BJ (cell line): ENCODE measurements around the gene KCNA2. TPM values are rescaled to one million over a fixed set of nuclear protein-coding genes. Genes with fewer than 3 reads are reported as not detected.

ENCODE experiments used
- CTCF ChIA-PET: fragments of 350-600 bp; formaldehyde crosslinking; extraction: SDS; loops from one replicate; lab custom pipeline; 2021; ENCODE audit warnings: antibody characterized with exemption, inconsistent platforms; lab: Yijun Ruan, JAX
- POLR2A ChIA-PET: fragments of 300-600 bp; sonication (Branson Sonifier 250); formaldehyde crosslinking; extraction: SDS; loops from one replicate; lab custom pipeline; 2021; ENCODE audit warnings: antibody characterized with exemption; lab: Charles Lee
- DNase-seq: peaks from one replicate; pipeline ENCODE4 v3.0.0-alpha.2; 2011; ENCODE audit warnings: low read depth
- H3K27me3 ChIP-seq: 2 replicates; pipeline ENCODE4 v1.6.0; 2011; ENCODE audit warnings: low read length; ENCODE audit not compliant: control insufficient read depth, insufficient read depth
- H3K36me3 ChIP-seq: 2 replicates; pipeline ENCODE4 v1.5.1; 2011; ENCODE audit warnings: low read length; ENCODE audit not compliant: control insufficient read depth, insufficient read depth
- H3K4me3 ChIP-seq: 2 replicates; pipeline ENCODE4 v1.5.1; 2011; ENCODE audit warnings: low read depth, mild to moderate bottlenecking, control low read depth, low read length
- polyA plus RNA-seq: library from polyadenylated mRNA; depleted of rRNA; stranded (reverse); fragments of >200 nt; gene quantifications from 2 replicates; pipeline ENCODE4 v1.2.3, GENCODE V29; 2011
- TF ChIP-seq, protein P1 (sequence below): IDR thresholded peaks from 2 replicates; pipeline ENCODE4 v1.5.1; 2011; ENCODE audit warnings: low read depth, mild to moderate bottlenecking, control low read depth, inconsistent platforms, low read length, moderate library complexity; ENCODE audit not compliant: insufficient read depth

KCNA2 gene
- polyA plus RNA-seq, 1 experiment = not detected

DNA sequence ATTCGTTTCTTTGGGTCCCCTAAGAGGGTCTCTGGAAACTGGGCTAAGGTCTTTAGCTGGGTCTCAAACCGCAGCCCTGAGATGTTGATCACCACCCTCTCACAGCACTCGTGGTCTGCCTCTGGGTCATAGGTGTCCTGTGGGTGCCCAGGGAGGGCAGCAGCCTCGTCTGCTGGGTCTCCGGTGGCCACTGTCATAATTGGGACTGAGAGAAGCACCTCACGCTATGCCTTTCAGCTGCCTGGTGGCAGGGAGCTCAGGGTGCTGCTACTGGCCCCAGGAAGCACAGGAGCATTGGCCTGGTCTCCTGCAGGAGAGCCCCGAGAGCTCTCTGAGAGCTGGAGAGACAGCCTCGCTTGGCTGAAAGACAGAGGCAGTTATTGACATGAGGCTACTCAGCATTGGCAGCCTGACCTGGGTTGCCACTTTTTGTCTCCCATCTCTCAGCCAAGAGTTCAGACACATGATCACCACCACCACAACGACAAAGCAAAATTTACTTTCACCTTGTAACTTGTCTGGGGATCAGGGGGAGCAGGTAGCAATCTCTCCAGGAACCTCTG is 1.5 kb downstream of the KCNA2 start:
- Histone ChIP-seq H3K4me3 (no peak overlapping the region), H3K36me3 (no peaks in the 10 kb centered on the region), H3K27me3 (peaks cover 48% of the 10 kb centered on the region)
- ChIA-PET CTCF (interaction anchor here (2.5 to 2.7 kb wide), 2 partner anchors 12 to 15 kb away, joined by 8 to 15 read pairs; no protein-coding TSS in a partner anchor), POLR2A (no interaction called here)
- no peak for DNase-seq
- TF ChIP-seq, protein P1, sequence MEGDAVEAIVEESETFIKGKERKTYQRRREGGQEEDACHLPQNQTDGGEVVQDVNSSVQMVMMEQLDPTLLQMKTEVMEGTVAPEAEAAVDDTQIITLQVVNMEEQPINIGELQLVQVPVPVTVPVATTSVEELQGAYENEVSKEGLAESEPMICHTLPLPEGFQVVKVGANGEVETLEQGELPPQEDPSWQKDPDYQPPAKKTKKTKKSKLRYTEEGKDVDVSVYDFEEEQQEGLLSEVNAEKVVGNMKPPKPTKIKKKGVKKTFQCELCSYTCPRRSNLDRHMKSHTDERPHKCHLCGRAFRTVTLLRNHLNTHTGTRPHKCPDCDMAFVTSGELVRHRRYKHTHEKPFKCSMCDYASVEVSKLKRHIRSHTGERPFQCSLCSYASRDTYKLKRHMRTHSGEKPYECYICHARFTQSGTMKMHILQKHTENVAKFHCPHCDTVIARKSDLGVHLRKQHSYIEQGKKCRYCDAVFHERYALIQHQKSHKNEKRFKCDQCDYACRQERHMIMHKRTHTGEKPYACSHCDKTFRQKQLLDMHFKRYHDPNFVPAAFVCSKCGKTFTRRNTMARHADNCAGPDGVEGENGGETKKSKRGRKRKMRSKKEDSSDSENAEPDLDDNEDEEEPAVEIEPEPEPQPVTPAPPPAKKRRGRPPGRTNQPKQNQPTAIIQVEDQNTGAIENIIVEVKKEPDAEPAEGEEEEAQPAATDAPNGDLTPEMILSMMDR = no peak

DNA sequence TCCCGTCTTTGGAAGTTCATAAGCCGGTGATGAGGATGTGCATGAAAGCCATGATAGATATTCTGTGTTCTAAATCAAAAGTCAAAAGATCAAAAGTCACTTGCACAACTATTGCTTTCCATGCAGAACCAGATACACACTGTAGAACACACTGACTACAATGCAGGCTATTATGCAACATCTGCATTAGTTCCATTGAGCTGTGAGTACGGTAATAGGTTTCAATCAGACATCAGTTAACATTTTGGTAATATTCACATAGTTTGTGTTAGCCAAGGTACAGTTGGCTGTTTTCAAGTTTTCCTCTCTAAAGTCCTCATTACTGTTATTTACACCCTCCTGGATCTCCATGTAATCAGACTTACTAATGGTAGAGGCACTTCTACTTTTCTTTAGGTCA is 3.1 kb downstream of the KCNA2 start:
- TF ChIP-seq, protein P1 = no peak
- Histone ChIP-seq H3K36me3 (no peaks in the 10 kb centered on the region), H3K4me3 (no peak overlapping the region), H3K27me3 (peaks cover 38% of the 10 kb centered on the region)
- CTCF ChIA-PET = no interaction called here
- no peak for DNase-seq
- POLR2A ChIA-PET = interaction anchor here (0.7 kb wide), 1 partner anchor 48 kb away, joined by 3 read pairs; no protein-coding TSS in a partner anchor

DNA sequence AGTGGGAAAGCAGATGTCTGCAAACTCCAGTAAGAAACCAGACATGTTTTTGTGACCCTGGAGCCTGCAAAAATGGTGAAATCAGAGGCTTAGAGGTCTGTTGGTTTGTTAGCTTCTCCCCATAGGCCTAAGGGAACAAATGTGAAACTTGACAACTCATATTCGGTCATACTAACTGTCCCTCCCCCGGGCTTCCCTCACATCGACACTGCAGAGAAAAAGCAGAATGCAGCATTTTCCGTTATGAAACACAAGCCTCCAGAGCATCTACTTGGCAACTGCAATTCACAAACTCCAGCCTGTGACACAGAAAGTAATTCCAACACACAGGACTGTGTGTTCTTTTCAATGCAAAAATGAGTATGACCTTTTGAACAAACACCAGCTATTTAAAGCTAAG is 3.7 kb downstream of the KCNA2 start:
- CTCF ChIA-PET = no interaction called here
- H3K27me3 ChIP-seq = peaks cover 32% of the 10 kb centered on the region
- TF ChIP-seq, protein P1 = no peak
- no peak for DNase-seq
- POLR2A ChIA-PET = interaction anchor here (0.7 kb wide), 1 partner anchor 49 kb away, joined by 3 read pairs; no protein-coding TSS in a partner anchor
- no peak overlapping the region for H3K4me3 ChIP-seq
- H3K36me3 ChIP-seq = no peaks in the 10 kb centered on the region

DNA sequence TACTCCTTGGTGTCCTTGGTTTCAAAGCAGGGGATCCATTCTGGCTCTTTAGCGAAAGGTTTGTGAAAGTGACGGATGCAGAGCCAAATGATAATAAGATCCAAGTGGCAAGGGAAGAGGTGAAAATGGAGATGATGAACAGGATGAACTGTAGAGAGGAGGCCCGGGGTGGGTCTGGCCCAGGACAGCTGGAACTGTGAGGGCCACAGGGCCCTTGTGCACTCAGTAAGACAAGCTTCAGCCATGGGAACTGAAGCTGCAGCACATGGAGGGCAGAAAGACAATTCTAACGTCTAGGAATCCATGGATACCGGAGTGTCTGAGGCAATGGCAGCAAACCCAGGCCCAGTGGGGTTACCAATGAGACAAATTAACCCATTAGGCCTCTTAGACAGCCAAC is 4.8 kb downstream of the KCNA2 start:
- DNase-seq = no peak
- peaks cover 24% of the 10 kb centered on the region for H3K27me3 ChIP-seq
- TF ChIP-seq, protein P1 = no peak
- no peaks in the 10 kb centered on the region for H3K36me3 ChIP-seq
- H3K4me3 ChIP-seq = no peak overlapping the region
- ChIA-PET POLR2A (no interaction called here), CTCF (interaction anchor here (1.2 kb wide), 1 partner anchor 18 kb away, joined by 3 read pairs; no protein-coding TSS in a partner anchor)

DNA sequence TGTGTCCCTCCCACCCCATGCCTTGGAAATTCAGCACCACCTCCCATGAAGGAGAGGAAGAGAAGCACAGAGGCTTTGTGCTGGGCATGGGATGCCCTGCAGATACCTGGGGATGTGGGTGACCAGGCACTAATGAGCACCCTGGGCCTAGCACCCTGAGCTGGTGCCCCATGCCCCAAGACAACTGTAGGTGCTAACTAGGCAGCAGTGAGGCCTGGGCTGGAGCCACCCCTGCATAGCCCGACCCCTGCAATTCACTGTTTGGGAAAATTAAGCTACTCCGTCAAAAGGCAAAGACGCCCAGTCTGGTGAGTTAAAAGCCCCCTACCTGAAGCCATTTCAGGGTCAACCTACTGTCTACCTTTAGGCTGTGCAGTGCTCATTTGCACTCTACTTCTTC is 5.4 kb downstream of the KCNA2 start:
- no peak for DNase-seq
- CTCF ChIA-PET = interaction anchor here (1.2 to 1.3 kb wide), 2 partner anchors 16 to 18 kb away, joined by 3 read pairs; no protein-coding TSS in a partner anchor
- Histone ChIP-seq H3K36me3 (no peaks in the 10 kb centered on the region), H3K27me3 (peaks cover 20% of the 10 kb centered on the region), H3K4me3 (no peak overlapping the region)
- TF ChIP-seq, protein P1 = no peak
- POLR2A ChIA-PET = no interaction called here
